T-helper 2 cell treated with Interferon-gamma antibody and Interleukin-4, amounts not matched to agents 5 μg/mL and 100 μg/mL, for 36 hours (primary cell): ENCODE data around the gene CCDC178.

Source experiments
- DNase-seq: peaks from one replicate; pipeline ENCODE4 v3.0.0; 2021; ENCODE audit warnings: low spot score
- H3K27ac Mint-ChIP-seq: one replicate; pipeline ENCODE4 v1.8.0; 2021; ENCODE audit warnings: mild to moderate bottlenecking, mixed read lengths
- H3K27me3 Mint-ChIP-seq: one replicate; pipeline ENCODE4 v1.8.0; 2021; ENCODE audit warnings: low read depth, mixed read lengths
- H3K36me3 Mint-ChIP-seq: one replicate; pipeline ENCODE4 v1.8.0; 2021; ENCODE audit warnings: low read depth, mixed read lengths
- H3K4me1 Mint-ChIP-seq: one replicate; pipeline ENCODE4 v1.8.0; 2021; ENCODE audit warnings: low read depth, mixed read lengths
- H3K4me3 Mint-ChIP-seq: one replicate; pipeline ENCODE4 v1.8.0; 2022; ENCODE audit warnings: mild to moderate bottlenecking, moderate library complexity, mixed read lengths
- H3K9me3 Mint-ChIP-seq: one replicate; pipeline ENCODE4 v1.8.0; 2021; ENCODE audit warnings: mixed read lengths

Gene CCDC178

GRCh38 chr18:33440060-33441043 lies at the start of gene CCDC178:
Gene CCDC178, minus strand, starts transcription at chr18:33440721. Its CDS starts 28,633 bp downstream, at chr18:33412088.
- Mint-ChIP-seq H3K4me1 (no peaks in the 10 kb centered on the region), H3K9me3 (no peaks in the 10 kb centered on the region), H3K4me3 (no peak within 1 kb of the TSS), H3K36me3 (no peaks in the 10 kb centered on the region), H3K27ac (no peak within 1 kb of the TSS), H3K27me3 (peaks cover 16% of the 10 kb centered on the region)
- DNase-seq, result no peak

- Mint-ChIP-seq H3K4me1 (no peaks in the 10 kb centered on the region), H3K4me3 (no peak overlapping the region), H3K27ac (no peak overlapping the region), H3K36me3 (no peaks in the 10 kb centered on the region), H3K27me3 (no peaks in the 10 kb centered on the region), H3K9me3 (peaks cover 14% of the 10 kb centered on the region)
- DNase-seq, result no peak
These were observed 43.4 kb upstream of the CCDC178 start for GRCh38 chr18:33483908-33484307.

GRCh38 chr18:33472509-33472908 lies 32.0 kb upstream of the CCDC178 start:
- Mint-ChIP-seq H3K9me3 (peaks cover 13% of the 10 kb centered on the region), H3K4me3 (no peak overlapping the region), H3K36me3 (no peaks in the 10 kb centered on the region), H3K27me3 (no peaks in the 10 kb centered on the region), H3K27ac (no peak overlapping the region), H3K4me1 (no peaks in the 10 kb centered on the region)
- DNase-seq, result no peak

- Mint-ChIP-seq H3K4me3 (no peak overlapping the region), H3K4me1 (no peaks in the 10 kb centered on the region), H3K36me3 (no peaks in the 10 kb centered on the region), H3K27me3 (no peaks in the 10 kb centered on the region), H3K9me3 (peaks cover 15% of the 10 kb centered on the region), H3K27ac (no peak overlapping the region)
- DNase-seq, result no peak
These were observed 29.7 kb upstream of the CCDC178 start for GRCh38 chr18:33470216-33470615.

- H3K27ac Mint-ChIP-seq, result no peak overlapping the region
- H3K27me3 Mint-ChIP-seq, result no peaks in the 10 kb centered on the region
- H3K36me3 Mint-ChIP-seq, result no peaks in the 10 kb centered on the region
- peaks cover 16% of the 10 kb centered on the region for H3K9me3 Mint-ChIP-seq
- no peaks in the 10 kb centered on the region for H3K4me1 Mint-ChIP-seq
- no peak for DNase-seq
- H3K4me3 Mint-ChIP-seq, result no peak overlapping the region
These were observed 29.2 kb upstream of the CCDC178 start for GRCh38 chr18:33469699-33470098.

- Mint-ChIP-seq H3K36me3 (no peaks in the 10 kb centered on the region), H3K4me3 (no peak overlapping the region), H3K27me3 (no peaks in the 10 kb centered on the region), H3K9me3 (peaks cover 7% of the 10 kb centered on the region), H3K4me1 (no peaks in the 10 kb centered on the region), H3K27ac (no peak overlapping the region)
- DNase-seq, result no peak
These were observed 27.0 kb upstream of the CCDC178 start for GRCh38 chr18:33467531-33467930.

GRCh38 chr18:33466822-33467221 lies 26.3 kb upstream of the CCDC178 start:
- H3K4me1 Mint-ChIP-seq, result no peaks in the 10 kb centered on the region

GRCh38 chr18:33460681-33461080 lies 20.2 kb upstream of the CCDC178 start:
- H3K27ac Mint-ChIP-seq, result no peak overlapping the region
- no peaks in the 10 kb centered on the region for H3K4me1 Mint-ChIP-seq
- H3K4me3 Mint-ChIP-seq, result no peak overlapping the region
- peaks cover 16% of the 10 kb centered on the region for H3K9me3 Mint-ChIP-seq
- DNase-seq, result no peak
- H3K36me3 Mint-ChIP-seq, result no peaks in the 10 kb centered on the region
- H3K27me3 Mint-ChIP-seq, result no peaks in the 10 kb centered on the region

More at GRCh38 chr18:33466822-33467221, 26.3 kb upstream of the CCDC178 start:
- no peak for DNase-seq
- Mint-ChIP-seq H3K9me3 (peaks cover 10% of the 10 kb centered on the region), H3K27me3 (no peaks in the 10 kb centered on the region), H3K4me3 (no peak overlapping the region), H3K36me3 (no peaks in the 10 kb centered on the region), H3K27ac (no peak overlapping the region)

GRCh38 chr18:33459612-33460011 lies 19.1 kb upstream of the CCDC178 start:
- H3K4me3 Mint-ChIP-seq, result no peak overlapping the region
- H3K27me3 Mint-ChIP-seq, result no peaks in the 10 kb centered on the region
- H3K27ac Mint-ChIP-seq, result no peak overlapping the region
- peaks cover 13% of the 10 kb centered on the region for H3K9me3 Mint-ChIP-seq
- H3K36me3 Mint-ChIP-seq, result no peaks in the 10 kb centered on the region
- H3K4me1 Mint-ChIP-seq, result no peaks in the 10 kb centered on the region
- no peak for DNase-seq

- Mint-ChIP-seq H3K4me1 (no peaks in the 10 kb centered on the region), H3K36me3 (no peaks in the 10 kb centered on the region), H3K27ac (no peak overlapping the region), H3K4me3 (no peak overlapping the region), H3K9me3 (peaks cover 7% of the 10 kb centered on the region), H3K27me3 (peaks cover under 1% of the 10 kb centered on the region)
- no peak for DNase-seq
These were observed 6.1 kb upstream of the CCDC178 start for GRCh38 chr18:33446604-33447003.

GRCh38 chr18:33444709-33445108 lies 4.2 kb upstream of the CCDC178 start:
- no peaks in the 10 kb centered on the region for H3K4me1 Mint-ChIP-seq
- H3K4me3 Mint-ChIP-seq, result no peak overlapping the region
- H3K9me3 Mint-ChIP-seq, result peaks cover 3% of the 10 kb centered on the region
- H3K27ac Mint-ChIP-seq, result no peak overlapping the region
- peaks cover 12% of the 10 kb centered on the region for H3K27me3 Mint-ChIP-seq
- H3K36me3 Mint-ChIP-seq, result no peaks in the 10 kb centered on the region
- DNase-seq, result no peak

- H3K27ac Mint-ChIP-seq, result no peak overlapping the region
- H3K27me3 Mint-ChIP-seq, result no peaks in the 10 kb centered on the region
- no peaks in the 10 kb centered on the region for H3K4me1 Mint-ChIP-seq
- DNase-seq, result no peak
- no peaks in the 10 kb centered on the region for H3K36me3 Mint-ChIP-seq
- no peak overlapping the region for H3K4me3 Mint-ChIP-seq
- H3K9me3 Mint-ChIP-seq, result peaks cover 3% of the 10 kb centered on the region
These were observed 7.7 kb downstream of the CCDC178 start for GRCh38 chr18:33432857-33433256.

- Mint-ChIP-seq H3K27me3 (no peaks in the 10 kb centered on the region), H3K27ac (no peak overlapping the region), H3K9me3 (peaks cover 10% of the 10 kb centered on the region), H3K36me3 (no peaks in the 10 kb centered on the region), H3K4me3 (no peak overlapping the region), H3K4me1 (no peaks in the 10 kb centered on the region)
- no peak for DNase-seq
These were observed 13.0 kb downstream of the CCDC178 start for GRCh38 chr18:33427549-33427948.

- Mint-ChIP-seq H3K9me3 (peaks cover 14% of the 10 kb centered on the region), H3K27ac (no peak overlapping the region), H3K4me1 (no peaks in the 10 kb centered on the region), H3K27me3 (no peaks in the 10 kb centered on the region), H3K36me3 (no peaks in the 10 kb centered on the region), H3K4me3 (no peak overlapping the region)
- no peak for DNase-seq
These were observed 16.1 kb downstream of the CCDC178 start for GRCh38 chr18:33424266-33424946.
